Stimulated activated CD4-positive, alpha-beta T cell treated with anti-CD3 and anti-CD28 coated beads, Interleukin-2, amount 100 ng/mL, for 24 hours (primary cell): ENCODE data around the gene CHDH.

ENCODE experiments used
- DNase-seq, 2 donors: peaks; one replicate each; pipeline ENCODE4 v3.0.0-alpha.2; 2020

CHDH gene

GRCh38 chr3:53823956-53824657 lies 22.1 kb downstream of the CHDH start:
- no peak for DNase-seq

- no peak for DNase-seq
These were observed 22.9 kb downstream of the CHDH start for GRCh38 chr3:53823026-53823955.

GRCh38 chr3:53822331-53822741 lies 23.9 kb downstream of the CHDH start:
- DNase-seq, result no peak

- DNase-seq, result no peak
These were observed 24.5 kb downstream of the CHDH start for GRCh38 chr3:53821631-53822121.

GRCh38 chr3:53820756-53821580 lies 25.3 kb downstream of the CHDH start:
- DNase-seq, result no peak

- DNase-seq, result no peak
These were observed 26.1 kb downstream of the CHDH start for GRCh38 chr3:53820084-53820483.

GRCh38 chr3:53819163-53819868 lies 26.9 kb downstream of the CHDH start:
- no peak for DNase-seq

GRCh38 chr3:53818221-53819162 lies 27.7 kb downstream of the CHDH start:
- DNase-seq, result no peak

GRCh38 chr3:53817809-53818208 lies 28.4 kb downstream of the CHDH start:
- DNase-seq, result no peak

- no peak for DNase-seq
These were observed 29.0 kb downstream of the CHDH start for GRCh38 chr3:53817211-53817610.

GRCh38 chr3:53816425-53816824 lies 29.8 kb downstream of the CHDH start:
- no peak for DNase-seq

GRCh38 chr3:53815651-53816050 lies 30.6 kb downstream of the CHDH start:
- no peak for DNase-seq

GRCh38 chr3:53815067-53815466 lies 31.2 kb downstream of the CHDH start:
- DNase-seq, result no peak

GRCh38 chr3:53813876-53814275 lies 32.3 kb downstream of the CHDH start:
- DNase-seq, result no peak

- no peak for DNase-seq
These were observed 33.0 kb downstream of the CHDH start for GRCh38 chr3:53813229-53813628.

GRCh38 chr3:53812434-53812833 lies 33.8 kb downstream of the CHDH start:
- no peak for DNase-seq

GRCh38 chr3:53811143-53811927 lies 34.9 kb downstream of the CHDH start:
- DNase-seq, result no peak

- DNase-seq, result no peak
These were observed 36.3 kb downstream of the CHDH start for GRCh38 chr3:53809764-53810400.

GRCh38 chr3:53809267-53809666 lies 37.0 kb downstream of the CHDH start:
- DNase-seq, result no peak

GRCh38 chr3:53808496-53808895 lies 37.7 kb downstream of the CHDH start:
- no peak for DNase-seq
